BLaER1 treated with 17β-estradiol and CSF1 and Interleukin-3, amounts not matched to agents 10 nM and 100 nM (cell line): ENCODE results near the gene CRISPLD2.

Experiments used
- H3K27ac ChIP-seq, 11 experiments: shearing (Covaris generic); formaldehyde crosslinking; 2 replicates each; pipeline ENCODE4 v1.8.1; 2022
- H3K27me3 ChIP-seq, 11 experiments: shearing (Covaris generic); formaldehyde crosslinking; 2 replicates each; pipeline ENCODE4 v1.8.1; 2022
- H3K36me3 ChIP-seq, 11 experiments: shearing (Covaris generic); formaldehyde crosslinking; 2 replicates each; pipeline ENCODE4 v1.8.1; 2022
- H3K4me1 ChIP-seq, 10 experiments: shearing (Covaris generic); formaldehyde crosslinking; 2 replicates each; pipeline ENCODE4 v1.8.1; 2022
- H3K4me2 ChIP-seq, 11 experiments: shearing (Covaris generic); formaldehyde crosslinking; 2 replicates each; pipeline ENCODE4 v1.8.1; 2022
- H3K4me3 ChIP-seq, 10 experiments: shearing (Covaris generic); formaldehyde crosslinking; 2 replicates each; pipeline ENCODE4 v1.8.1; 2022
- H3K9ac ChIP-seq, 11 experiments: shearing (Covaris generic); formaldehyde crosslinking; 2 replicates each; pipeline ENCODE4 v1.8.1; 2022
- H3K9me3 ChIP-seq, 11 experiments: shearing (Covaris generic); formaldehyde crosslinking; replicated peaks in 1 of 11; 2 replicates each; pipeline ENCODE4 v1.8.1; 2022
- H4K20me1 ChIP-seq, 11 experiments: shearing (Covaris generic); formaldehyde crosslinking; 2 replicates each; pipeline ENCODE4 v1.8.1; 2022
- Cebpa-rat ChIP-seq, 11 experiments: shearing (Covaris generic); IDR thresholded peaks; 2 replicates each; pipeline ENCODE4 v1.8.1; 2022

CRISPLD2 gene

GRCh38 chr16:84833144-84833500, 13.3 kb downstream of the CRISPLD2 start:
- H3K9ac ChIP-seq = no peak overlapping the region

GRCh38 chr16:84833542-84834402, 14.0 kb downstream of the CRISPLD2 start:
- Histone ChIP-seq H3K9ac (no peak overlapping the region), H3K36me3 (peaks cover 0 to 79% (median 8%) of the 10 kb centered on the region in 11 experiments; a peak in 12 of 22 replicates), H3K4me3 (no peak overlapping the region), H3K4me2 (no peak overlapping the region), H3K4me1 (peaks cover 0 to 15% (median 3%) of the 10 kb centered on the region in 10 experiments; a peak in 8 of 20 replicates), H4K20me1 (peaks cover 0 to 57% (median 0%) of the 10 kb centered on the region in 11 experiments; a peak in 8 of 22 replicates), H3K27me3 (no peaks in the 10 kb centered on the region), H3K9me3 (no peaks in the 10 kb centered on the region), H3K27ac (no peak overlapping the region)
- no peak for TF ChIP-seq Cebpa-rat (IDR thresholded peaks at IDR 0.05)

More at GRCh38 chr16:84833144-84833500, 13.3 kb downstream of the CRISPLD2 start:
- Histone ChIP-seq H4K20me1 (peaks cover 0 to 51% (median 0%) of the 10 kb centered on the region in 11 experiments; a peak in 8 of 22 replicates), H3K4me1 (peaks cover 0 to 19% (median 8%) of the 10 kb centered on the region in 10 experiments; a peak in 16 of 20 replicates), H3K36me3 (peaks cover 0 to 75% (median 2%) of the 10 kb centered on the region in 11 experiments; a peak in 12 of 22 replicates), H3K27ac (no peak overlapping the region), H3K27me3 (no peaks in the 10 kb centered on the region), H3K9me3 (no peaks in the 10 kb centered on the region), H3K4me3 (no peak overlapping the region), H3K4me2 (no peak overlapping the region)
- no peak for TF ChIP-seq Cebpa-rat (IDR thresholded peaks at IDR 0.05)

GRCh38 chr16:84834403-84834772, 14.6 kb downstream of the CRISPLD2 start:
- Histone ChIP-seq H3K27me3 (no peaks in the 10 kb centered on the region), H3K4me1 (peaks cover 0 to 14% (median under 1%) of the 10 kb centered on the region in 10 experiments; a peak in 10 of 20 replicates), H3K9me3 (no peaks in the 10 kb centered on the region), H3K36me3 (peaks cover 0 to 79% (median 10%) of the 10 kb centered on the region in 11 experiments; a peak in 12 of 22 replicates), H3K27ac (no peak overlapping the region), H3K9ac (no peak overlapping the region), H4K20me1 (peaks cover 0 to 62% (median 0%) of the 10 kb centered on the region in 11 experiments; a peak in 8 of 22 replicates), H3K4me2 (no peak overlapping the region), H3K4me3 (no peak overlapping the region)
- TF ChIP-seq Cebpa-rat (IDR thresholded peaks at IDR 0.05) = no peak

GRCh38 chr16:84836234-84836647, 16.5 kb downstream of the CRISPLD2 start:
- no peak overlapping the region for H3K4me3 ChIP-seq
- H3K9ac ChIP-seq = no peak overlapping the region
- no peak overlapping the region for H3K4me2 ChIP-seq
- peaks cover 0 to 7% (median 0%) of the 10 kb centered on the region in 11 experiments; a peak in 5 of 22 replicates for H3K27me3 ChIP-seq
- H3K27ac ChIP-seq = no peak overlapping the region
- H3K9me3 ChIP-seq = no peaks in the 10 kb centered on the region
- H3K36me3 ChIP-seq = peaks cover 0 to 78% (median 19%) of the 10 kb centered on the region in 11 experiments; a peak in 12 of 22 replicates
- peaks cover 0 to 21% (median 7%) of the 10 kb centered on the region in 10 experiments; a peak in 13 of 20 replicates for H3K4me1 ChIP-seq
- no peak for TF ChIP-seq Cebpa-rat (IDR thresholded peaks at IDR 0.05)
- H4K20me1 ChIP-seq = peaks cover 0 to 74% (median 0%) of the 10 kb centered on the region in 11 experiments; a peak in 10 of 22 replicates

- H3K9ac ChIP-seq = no peak overlapping the region
These were observed 17.2 kb downstream of the CRISPLD2 start for GRCh38 chr16:84836967-84837366.

GRCh38 chr16:84838383-84838948, 18.7 kb downstream of the CRISPLD2 start:
- peak overlapping the region in 1 of 11 experiments; percentile 8; a peak in 1 of 22 replicates for H3K4me2 ChIP-seq
- H4K20me1 ChIP-seq = peaks cover 0 to 78% (median 5%) of the 10 kb centered on the region in 11 experiments; a peak in 10 of 22 replicates
- H3K4me1 ChIP-seq = peaks cover 9 to 38% (median 24%) of the 10 kb centered on the region in 10 experiments
- peaks cover 0 to 14% (median 5%) of the 10 kb centered on the region in 11 experiments; a peak in 9 of 22 replicates for H3K27me3 ChIP-seq
- no peak overlapping the region for H3K27ac ChIP-seq
- peaks cover 0 to 59% (median 19%) of the 10 kb centered on the region in 11 experiments; a peak in 11 of 22 replicates for H3K36me3 ChIP-seq
- H3K4me3 ChIP-seq = no peak overlapping the region
- H3K9me3 ChIP-seq = no peaks in the 10 kb centered on the region
- H3K9ac ChIP-seq = no peak overlapping the region
- no peak for TF ChIP-seq Cebpa-rat (IDR thresholded peaks at IDR 0.05)

More at GRCh38 chr16:84836967-84837366, 17.2 kb downstream of the CRISPLD2 start:
- Histone ChIP-seq H3K4me3 (no peak overlapping the region), H3K27me3 (peaks cover 0 to 14% (median 5%) of the 10 kb centered on the region in 11 experiments; a peak in 9 of 22 replicates), H3K4me2 (0 out of 22 replicates have a peak overlapping the region, but pooled peaks of 1 of the 11 experiments have one; percentile 2), H3K36me3 (peaks cover 0 to 71% (median 19%) of the 10 kb centered on the region in 11 experiments; a peak in 12 of 22 replicates), H4K20me1 (peaks cover 0 to 79% (median 0%) of the 10 kb centered on the region in 11 experiments; a peak in 10 of 22 replicates), H3K27ac (no peak overlapping the region), H3K9me3 (no peaks in the 10 kb centered on the region), H3K4me1 (peaks cover 0 to 26% (median 11%) of the 10 kb centered on the region in 10 experiments; a peak in 16 of 20 replicates)
- no peak for TF ChIP-seq Cebpa-rat (IDR thresholded peaks at IDR 0.05)

- no peaks in the 10 kb centered on the region for H3K9me3 ChIP-seq
- H3K36me3 ChIP-seq = peaks cover 0 to 59% (median 19%) of the 10 kb centered on the region in 11 experiments; a peak in 11 of 22 replicates
- peaks cover 15 to 44% (median 30%) of the 10 kb centered on the region in 10 experiments for H3K4me1 ChIP-seq
- H4K20me1 ChIP-seq = peaks cover 0 to 76% (median 7%) of the 10 kb centered on the region in 11 experiments; a peak in 10 of 22 replicates
- H3K27ac ChIP-seq = no peak overlapping the region
- H3K9ac ChIP-seq = no peak overlapping the region
- no peak for TF ChIP-seq Cebpa-rat (IDR thresholded peaks at IDR 0.05)
- H3K4me2 ChIP-seq = peak overlapping the region in 2 of 11 experiments; percentile 8 to 11; a peak in 1 of 22 replicates
- no peak overlapping the region for H3K4me3 ChIP-seq
- H3K27me3 ChIP-seq = peaks cover 0 to 14% (median 5%) of the 10 kb centered on the region in 11 experiments; a peak in 9 of 22 replicates
These were observed 19.3 kb downstream of the CRISPLD2 start for GRCh38 chr16:84839054-84839453.

- no peak overlapping the region for H3K4me3 ChIP-seq
- H3K9ac ChIP-seq = no peak overlapping the region
- H3K9me3 ChIP-seq = no peaks in the 10 kb centered on the region
- H3K27ac ChIP-seq = no peak overlapping the region
- peak overlapping the region in 4 of 11 experiments; percentile 3 to 29 (median 10); a peak in 4 of 22 replicates for H3K4me2 ChIP-seq
- TF ChIP-seq Cebpa-rat (IDR thresholded peaks at IDR 0.05) = no peak
- peaks cover 17 to 53% (median 37%) of the 10 kb centered on the region in 10 experiments for H3K4me1 ChIP-seq
- peaks cover 0 to 76% (median 9%) of the 10 kb centered on the region in 11 experiments; a peak in 9 of 22 replicates for H4K20me1 ChIP-seq
- peaks cover 0 to 62% (median 19%) of the 10 kb centered on the region in 11 experiments; a peak in 11 of 22 replicates for H3K36me3 ChIP-seq
- H3K27me3 ChIP-seq = peaks cover 0 to 14% (median 5%) of the 10 kb centered on the region in 11 experiments; a peak in 9 of 22 replicates
These were observed 20.2 kb downstream of the CRISPLD2 start for GRCh38 chr16:84839956-84840355.
